CD4-positive, alpha-beta T cell treated with Interleukin-4 for 1 hour (primary cell): Measurements from ENCODE around the gene CYTH4.

Experiments used
- DNase-seq, 2 donors: peaks; one replicate each; pipeline ENCODE4 v3.0.0-alpha.2; 2020 to 2022

CYTH4 gene, protein sequence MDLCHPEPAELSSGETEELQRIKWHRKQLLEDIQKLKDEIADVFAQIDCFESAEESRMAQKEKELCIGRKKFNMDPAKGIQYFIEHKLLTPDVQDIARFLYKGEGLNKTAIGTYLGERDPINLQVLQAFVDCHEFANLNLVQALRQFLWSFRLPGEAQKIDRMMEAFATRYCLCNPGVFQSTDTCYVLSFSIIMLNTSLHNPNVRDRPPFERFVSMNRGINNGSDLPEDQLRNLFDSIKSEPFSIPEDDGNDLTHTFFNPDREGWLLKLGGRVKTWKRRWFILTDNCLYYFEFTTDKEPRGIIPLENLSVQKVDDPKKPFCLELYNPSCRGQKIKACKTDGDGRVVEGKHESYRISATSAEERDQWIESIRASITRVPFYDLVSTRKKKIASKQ

DNA sequence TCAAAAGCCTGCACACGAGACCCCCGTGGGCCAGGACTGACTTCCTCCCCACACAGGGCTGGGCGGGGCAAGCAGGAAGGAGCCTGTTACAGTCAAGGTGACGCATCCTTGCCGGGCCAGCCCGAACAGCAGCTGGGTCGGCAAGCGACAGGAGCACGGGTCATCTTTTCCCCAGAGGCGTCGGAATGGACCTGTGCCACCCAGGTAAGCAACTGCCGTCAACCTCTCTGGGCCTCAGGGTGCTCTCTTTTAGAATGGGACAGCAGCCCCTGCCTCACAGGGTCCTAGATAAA lies at the start of gene CYTH4:
Gene CYTH4 (plus strand): TSS at position 124 of the 293 bp plus-strand sequence. CDS start 62 bp downstream, at position 186.
- peak; percentile 69 to 79 for DNase-seq

DNA sequence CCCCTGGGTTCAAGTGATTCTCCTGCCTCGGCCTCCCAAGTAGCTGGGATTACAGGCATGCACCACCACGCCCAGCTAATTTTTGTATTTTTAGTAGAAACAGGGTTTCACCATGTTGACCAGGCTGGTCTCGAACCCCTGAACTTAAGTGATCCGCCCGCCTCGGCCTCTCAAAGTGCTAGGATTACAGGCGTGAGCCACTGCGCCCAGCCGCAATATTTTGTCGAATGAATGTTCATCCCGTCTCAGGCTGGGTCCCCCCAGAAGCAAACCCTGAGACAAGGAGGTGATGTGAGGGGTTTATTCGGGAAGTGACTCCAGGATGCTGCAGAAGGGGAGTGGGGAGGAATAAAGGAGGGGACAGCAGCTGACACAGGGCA lies 48.9 kb upstream of the CYTH4 start:
- peak in 1 of 2 donors; percentile 1 for DNase-seq

DNA sequence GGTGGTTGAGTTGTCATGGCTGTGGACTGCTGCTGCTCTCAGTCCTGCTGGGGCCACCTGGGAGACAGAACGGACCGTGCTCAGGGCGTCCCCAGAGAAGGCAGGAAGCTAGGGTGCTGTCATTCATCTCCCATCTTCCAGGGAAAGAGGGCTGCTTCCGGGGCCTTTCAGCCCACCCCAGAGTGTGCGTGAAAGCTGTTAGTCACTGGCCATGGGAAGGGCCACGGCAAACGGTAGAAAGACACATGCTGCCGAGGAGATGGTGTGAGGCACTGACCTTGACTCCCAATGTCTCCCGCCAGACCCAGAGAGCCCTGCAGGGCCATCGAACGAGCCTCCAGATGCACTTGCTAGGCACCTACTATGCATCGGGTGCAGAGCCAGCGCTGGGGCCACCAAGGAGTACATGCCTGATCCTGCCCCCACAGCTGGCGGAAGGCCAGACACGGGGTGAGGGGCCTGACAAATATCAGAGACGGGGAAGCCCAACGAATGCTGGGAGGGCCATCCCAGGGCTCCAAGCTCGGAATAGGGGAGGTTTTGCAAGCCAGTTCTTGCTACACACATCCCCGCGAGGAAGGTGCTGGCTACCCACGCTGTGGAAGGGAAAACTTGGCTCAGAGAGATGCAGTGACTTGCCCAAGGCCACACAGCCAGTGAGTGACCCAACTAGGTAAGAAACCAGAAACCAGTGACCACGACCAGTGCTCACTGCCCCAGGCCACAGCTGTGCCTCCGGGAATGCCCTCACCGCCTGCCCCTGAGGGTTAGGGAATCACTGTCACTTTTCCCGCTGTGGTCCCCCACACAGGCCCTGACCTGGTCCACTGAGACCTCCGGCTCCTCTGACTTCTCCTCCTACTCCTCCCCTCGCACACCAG lies 48.3 kb upstream of the CYTH4 start:
- DNase-seq: no peak

DNA sequence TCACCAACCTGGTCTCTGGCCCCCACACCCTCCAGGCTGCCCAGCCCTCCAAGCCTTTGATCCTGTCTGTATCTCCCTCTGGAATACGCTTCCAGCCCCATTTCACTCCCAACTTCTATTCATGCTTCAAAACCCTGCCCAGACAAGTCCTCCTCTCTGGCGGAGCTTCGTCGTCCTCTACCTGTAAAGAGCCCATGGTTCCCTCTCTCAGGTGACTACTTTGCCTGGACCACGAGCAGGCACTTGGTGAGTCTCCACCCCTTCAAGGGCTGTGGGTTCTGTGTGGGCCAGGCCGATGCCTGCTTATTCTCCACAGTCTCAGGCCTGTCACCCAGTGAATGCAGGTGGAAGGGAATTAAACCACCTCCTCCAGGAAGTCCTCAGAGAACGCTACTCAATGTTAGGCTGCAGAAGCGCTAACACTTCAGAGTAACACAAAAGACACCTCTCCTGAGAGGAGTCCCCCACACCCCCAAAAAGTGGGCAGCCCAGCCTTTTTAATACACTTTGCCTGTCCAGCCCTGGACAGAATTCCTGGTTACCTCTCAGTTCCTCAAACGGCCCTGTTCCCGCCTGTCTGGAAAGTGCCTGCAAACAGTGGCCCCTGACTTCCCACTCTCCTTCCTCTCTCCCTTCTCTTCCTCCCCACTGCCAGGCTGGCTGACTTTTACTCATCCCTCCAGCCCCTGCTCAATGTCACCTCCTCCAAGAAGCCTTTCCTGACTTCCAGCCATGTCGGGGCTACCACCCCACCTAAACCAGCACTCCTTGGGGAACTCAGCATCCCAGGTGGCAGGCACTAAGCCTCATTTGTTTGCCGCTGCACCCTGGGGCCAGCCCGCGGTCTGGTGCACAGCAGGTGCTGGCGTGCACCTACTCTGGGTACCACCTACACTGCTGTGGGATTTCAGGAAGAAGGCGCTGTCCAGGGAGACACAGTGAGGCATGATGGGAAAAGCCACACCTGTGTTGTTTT lies 47.3 kb upstream of the CYTH4 start:
- DNase-seq: peak in 1 of 2 donors; percentile 9

DNA sequence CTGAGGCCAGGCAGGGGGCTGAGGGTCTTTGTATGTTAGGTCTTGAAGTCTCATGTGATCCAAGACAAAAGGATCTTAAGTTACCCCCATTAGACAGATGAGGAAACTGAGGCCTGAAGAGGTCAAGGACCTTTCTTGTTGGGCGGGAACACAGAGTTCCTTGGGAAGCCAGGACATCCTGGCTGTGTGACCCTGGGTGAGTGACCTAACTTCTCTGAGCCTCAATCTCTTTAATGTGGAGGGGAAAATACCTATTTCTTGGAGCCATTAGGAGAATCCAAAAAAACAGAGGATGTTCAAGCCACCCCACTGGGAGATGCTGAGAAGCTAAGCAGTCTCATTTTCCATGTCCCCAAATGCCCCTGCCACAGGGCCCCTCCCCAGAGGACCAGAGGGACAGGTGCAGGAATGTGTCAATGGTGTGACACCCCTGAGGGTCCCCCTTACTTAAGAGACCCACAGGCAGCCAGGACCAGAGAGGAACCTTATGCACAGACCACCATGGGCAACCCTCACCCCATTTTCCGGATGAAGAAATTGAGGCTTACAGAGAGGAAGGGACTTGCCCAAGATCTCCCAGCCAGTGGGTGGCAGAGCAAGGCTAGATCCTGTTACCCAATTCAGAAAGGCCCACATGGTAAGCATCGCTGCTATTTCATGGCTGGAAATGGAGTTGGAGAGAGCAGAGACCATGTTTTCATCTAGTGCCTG lies 46.3 kb upstream of the CYTH4 start:
- no peak for DNase-seq

DNA sequence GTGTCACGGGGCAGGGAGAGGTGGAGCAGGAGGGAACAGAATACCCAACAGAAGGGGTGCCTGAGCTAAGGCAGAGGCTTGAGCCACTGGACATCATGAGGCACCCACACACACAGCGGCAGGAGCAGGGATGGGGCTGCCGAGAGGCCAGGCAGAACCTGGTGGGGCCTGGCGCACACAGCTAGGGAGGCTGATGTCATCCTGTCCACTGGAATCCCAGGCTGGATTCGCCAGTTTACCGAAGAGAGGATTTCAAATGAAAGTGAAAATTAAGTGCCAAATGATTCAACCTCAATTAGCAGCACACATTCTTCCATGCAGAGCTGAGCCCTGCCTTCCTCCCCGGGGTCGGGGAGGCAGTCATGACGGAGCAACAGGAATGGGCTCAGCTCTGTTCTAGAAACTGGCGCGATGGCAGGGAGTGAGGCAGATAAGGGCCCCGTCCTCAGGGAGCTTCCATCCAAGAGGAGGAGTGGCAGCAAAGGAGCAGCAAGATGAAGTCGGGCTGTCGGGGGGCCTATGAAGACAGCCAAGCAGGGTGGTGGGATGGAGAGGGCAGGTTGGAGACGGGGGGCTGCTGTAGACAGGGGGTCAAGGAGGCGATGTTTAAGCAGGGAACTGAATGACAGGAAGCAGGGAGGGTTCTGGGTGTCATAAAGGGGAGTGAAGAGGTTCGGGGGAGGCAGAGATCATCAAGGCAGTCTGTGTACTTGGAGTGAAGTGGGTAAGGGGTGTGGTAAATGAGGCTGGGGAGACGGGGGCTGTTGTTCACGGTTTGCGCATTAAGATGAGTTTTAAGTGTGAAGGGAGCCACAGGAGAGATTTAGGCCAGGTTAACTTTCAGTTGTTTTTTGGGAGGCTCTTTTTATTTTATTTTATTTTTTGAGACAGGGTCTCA lies 44.7 kb upstream of the CYTH4 start:
- DNase-seq: no peak

DNA sequence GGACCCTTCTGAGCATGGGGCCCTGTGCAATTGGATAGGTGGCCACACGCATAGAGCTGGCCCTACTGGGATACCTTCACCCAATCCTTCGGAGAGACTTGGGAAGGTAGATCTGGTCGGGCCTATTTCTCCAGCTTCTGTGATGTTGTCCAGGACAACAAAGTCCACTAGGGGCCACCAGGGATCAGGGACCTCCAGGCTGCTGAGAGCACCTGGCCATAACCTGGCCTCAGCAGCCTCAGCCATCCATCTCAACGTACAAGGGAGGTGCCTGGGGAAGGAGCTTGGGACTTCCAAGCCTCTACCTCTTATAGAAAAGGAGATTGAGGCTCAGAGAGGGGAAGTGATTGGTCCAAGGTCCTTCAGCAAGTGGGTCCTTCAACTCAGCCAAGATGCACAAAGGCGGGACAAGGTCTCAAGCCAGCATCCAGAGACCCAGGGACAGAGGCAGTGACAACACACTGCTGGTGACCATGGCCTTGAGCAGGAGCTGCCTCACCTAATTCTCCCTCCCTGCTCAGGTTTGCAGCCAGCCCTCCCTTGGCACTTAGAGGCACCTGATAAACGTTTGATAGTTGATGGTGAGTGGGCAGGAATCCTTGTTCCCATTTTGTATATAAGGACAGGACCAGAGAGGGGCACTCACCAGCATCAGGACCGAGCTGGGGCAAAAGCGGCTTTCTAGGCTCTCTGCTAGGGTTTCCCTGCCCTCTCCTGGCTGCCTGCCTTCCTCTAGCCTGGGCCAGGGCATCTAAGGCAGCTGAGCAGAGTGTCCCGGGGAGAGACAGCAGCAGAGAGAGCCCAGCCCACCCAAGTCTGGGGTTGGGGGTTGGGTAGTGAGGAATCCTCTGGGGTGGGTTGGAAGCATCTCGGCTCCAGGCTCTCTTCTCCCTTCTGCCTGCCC lies 42.7 kb upstream of the CYTH4 start:
- peak in 1 of 2 donors; percentile 9 for DNase-seq

DNA sequence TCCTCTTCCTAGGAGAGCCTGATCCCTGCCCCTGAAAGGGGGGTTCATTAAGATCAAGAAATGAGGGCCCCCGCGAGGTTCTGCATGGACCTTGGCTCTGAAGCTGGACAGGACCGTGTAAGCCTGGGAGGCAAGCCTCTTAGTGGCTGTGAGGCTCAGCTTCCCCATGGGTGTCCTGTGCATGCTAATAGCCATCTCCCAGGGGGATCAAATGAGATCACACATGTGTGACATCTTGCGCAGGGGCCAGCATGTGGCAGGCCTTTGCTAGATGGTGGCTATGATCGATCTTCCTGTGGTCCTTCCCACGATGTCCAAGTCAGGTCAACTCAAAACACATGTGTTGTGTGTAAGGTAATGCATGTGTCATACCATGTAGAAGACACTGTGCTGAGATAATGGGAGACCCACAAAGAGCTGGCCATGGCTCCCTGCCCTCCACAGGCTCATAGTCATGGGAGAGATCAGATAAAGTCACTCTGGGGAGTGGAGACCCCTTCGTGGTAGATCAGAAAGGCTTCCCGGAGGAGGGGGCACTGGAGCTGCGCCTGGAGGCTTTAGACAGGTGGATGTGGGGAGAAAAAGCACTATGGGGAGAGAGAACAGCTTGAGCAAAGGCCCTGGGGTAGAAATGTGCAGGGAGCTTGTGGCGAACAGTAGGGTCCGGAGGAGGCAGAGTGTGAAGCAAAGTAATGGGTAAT lies 41.9 kb upstream of the CYTH4 start:
- DNase-seq: peak in 1 of 2 donors; percentile 11

DNA sequence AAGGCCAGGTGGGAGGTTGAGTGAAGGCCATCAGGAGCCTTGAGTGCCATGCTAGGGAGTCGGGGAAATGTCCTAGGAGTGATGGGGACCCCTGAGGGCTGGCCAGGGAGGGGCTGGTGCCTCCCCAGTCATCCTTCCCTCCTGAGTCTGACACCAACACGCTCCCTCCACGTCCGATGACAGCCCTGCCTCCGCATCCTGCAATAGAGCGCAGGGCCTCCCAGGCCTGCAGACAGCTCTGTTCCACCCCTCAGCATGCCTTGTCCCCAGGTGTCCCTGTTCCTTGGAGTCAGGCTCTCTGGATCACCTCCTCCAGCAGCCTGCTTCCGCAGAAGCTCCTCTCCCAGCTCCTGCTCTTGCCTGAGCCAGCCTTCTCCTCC lies 41.4 kb upstream of the CYTH4 start:
- DNase-seq: no peak

DNA sequence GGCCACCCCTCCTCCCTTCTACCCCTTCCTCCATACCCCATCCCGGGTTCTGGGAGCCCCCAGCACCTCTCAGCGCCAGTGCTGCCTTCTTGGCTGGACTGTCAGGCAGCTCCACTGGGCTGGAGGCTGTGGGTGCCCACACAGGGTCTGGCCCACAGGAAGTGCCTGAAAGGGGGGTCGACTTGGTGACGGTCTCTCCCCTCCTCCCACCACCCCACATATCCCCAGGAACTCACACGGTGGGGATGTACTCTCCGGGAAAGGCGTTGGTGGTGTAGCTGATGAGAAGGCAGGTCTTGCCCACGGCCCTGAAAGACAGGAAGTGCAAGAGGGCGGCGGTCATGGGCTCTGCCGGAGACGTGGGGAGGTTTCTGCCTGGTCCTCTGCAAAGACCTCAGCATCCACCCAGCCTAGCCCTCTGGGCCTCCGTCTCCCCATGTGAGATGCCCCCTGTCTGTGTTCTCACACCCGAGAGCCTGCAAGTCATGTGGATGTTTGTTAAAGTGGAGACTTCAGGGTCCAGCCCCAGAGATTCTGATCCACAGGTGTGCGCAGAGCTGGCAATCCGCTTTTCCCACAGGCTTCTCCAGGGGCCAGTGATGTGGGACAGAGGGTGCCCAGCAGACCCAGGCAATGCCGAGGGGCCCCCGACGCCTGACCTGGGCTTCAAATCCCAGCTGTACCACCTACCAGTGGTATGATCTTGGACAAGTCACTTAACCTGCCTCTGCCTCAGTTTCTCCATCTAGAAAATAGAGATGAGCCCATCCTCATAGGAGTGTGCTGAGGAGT lies 40.8 kb upstream of the CYTH4 start:
- DNase-seq: peak; percentile 62

DNA sequence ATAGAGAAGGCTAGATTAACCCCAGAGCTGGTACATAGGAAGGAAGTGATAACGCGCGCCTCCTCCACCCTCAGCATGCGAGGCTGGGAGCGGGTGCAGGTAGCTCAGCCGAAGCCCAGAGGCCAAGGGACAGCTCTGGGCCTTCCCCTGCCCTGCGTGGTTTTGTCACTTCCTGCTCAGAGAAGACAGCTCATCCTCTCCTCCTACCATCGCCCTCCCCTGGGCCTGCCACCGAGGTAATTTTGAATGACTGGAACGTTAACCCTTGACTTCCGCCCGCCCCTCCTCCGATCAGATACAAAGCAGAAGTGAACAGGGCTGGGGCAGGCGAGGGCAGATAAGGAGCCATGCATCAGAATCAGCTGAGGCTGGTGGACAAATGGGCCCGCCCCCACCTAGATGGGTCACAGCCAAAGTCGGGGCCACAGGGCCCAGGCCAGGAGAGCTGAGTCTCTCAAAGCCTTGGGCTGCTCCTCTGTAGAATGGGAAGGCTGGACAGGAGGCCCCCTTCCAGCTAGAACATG lies 39.9 kb upstream of the CYTH4 start:
- DNase-seq: peak; percentile 93

DNA sequence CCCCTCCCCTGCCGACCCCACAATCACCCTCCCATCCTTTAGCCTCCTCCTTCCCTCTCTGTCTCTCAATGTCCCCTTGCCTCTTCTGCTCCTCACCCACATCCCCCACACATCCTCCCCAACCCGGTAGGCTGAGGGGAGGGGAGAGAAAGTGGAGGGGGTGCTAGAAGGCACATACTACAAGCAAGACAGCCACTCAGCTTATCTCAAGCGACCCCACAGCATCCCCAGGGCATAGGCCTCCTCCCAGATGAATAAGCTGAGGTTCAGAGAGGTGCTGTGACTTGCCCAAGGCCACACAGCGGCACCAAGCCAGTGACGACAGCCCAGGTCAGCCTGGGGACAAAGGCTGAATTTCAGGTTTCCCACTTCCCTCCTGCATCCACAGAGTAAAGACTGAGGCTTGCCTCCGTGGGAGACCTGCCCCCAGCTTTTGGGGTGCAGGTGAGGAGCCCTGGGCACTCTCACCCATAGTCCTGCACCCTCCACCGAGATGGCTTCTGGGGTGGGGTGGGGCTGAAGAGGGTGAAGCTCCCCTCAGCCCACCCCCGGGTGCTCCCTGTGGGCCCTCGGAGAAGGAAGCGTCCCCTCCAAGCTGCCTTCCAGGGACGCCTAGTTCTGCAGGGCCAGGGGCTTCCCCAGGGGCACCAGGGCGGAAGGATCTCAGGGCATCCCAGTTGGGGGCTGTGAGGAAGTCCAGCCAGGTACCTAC lies 38.8 kb upstream of the CYTH4 start:
- no peak for DNase-seq

DNA sequence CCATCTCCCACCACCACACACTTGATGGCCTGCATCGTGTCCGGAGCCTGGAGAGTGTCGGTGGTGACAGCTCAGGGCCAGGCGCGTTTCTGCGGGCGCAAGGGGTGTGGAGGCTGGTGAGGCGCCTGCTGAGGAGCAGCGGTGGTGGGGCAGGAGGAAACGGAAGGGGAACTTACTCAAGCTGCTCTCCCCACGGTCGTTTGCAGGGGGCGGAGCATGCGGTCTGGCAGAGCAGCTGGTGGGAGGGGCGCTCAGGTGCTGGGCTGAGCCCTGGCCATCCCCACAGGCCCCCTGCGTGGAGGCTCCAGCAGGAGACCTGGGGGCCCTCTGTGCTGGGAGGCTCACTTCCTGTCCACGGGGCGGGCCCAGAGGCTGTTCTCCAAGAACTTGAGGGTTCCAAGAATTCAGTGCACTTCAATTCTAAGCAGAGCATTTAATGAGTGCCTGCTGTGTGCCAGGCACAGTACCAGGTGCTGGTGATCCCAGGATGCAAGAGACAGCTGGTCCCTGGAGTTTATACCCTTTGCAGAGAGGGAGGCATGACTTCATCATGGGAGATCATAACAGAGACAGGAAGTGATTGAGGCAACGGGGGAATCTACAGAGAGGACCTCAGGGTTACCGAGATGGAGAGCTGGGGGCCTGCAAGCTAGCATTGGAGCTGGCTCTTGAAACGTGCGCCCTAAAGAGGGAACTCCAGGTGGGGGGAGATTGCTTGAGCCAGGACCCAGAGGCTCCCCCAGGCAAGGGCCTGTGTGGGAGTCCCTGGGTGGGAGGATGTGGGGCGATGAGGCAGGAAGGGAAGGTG lies 38.0 kb upstream of the CYTH4 start, which contains the start of gene RAC2:
Gene RAC2 (minus strand): TSS at position 156 of the 808 bp plus-strand sequence. CDS start 121 bp downstream, at position 35.
- DNase-seq: peak; percentile 91

DNA sequence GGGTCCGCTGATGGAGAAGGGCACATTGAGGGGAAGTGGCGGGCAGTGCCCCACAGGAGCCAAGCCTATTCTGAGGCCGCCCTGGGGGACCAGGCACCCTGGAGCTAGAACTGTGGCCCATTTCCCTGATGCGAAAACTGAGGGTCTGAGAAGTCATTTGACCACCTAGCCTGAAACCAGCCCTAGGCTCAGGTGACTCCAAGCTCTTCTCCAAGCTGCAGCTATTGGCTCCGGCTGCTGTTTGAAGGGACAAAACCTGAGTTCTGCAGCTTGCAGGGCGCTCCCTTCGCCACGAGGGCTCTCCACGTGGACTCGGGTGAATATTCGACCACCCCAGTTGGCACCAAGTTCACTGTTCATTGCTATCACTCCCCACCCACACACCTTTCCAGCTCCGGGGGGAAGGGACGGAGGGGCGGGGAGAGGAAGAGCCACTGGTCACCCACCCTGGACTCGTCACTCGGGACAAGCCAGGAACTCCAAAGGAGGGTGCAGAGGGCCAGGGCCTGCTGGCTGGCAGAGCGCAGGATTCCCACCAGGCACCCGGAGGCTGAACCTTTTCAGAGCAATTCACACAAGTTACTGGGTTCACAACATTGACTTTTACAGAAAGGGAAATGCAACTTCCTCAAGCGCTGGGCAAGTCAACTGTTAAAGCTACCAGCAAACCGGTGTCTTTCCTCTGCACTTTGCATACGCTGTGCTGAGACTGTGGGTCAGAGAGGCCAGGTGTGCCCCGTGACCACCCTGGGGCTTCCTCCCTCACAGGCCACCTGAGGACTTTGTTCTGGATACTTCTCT lies 37.2 kb upstream of the CYTH4 start:
- DNase-seq: no peak

DNA sequence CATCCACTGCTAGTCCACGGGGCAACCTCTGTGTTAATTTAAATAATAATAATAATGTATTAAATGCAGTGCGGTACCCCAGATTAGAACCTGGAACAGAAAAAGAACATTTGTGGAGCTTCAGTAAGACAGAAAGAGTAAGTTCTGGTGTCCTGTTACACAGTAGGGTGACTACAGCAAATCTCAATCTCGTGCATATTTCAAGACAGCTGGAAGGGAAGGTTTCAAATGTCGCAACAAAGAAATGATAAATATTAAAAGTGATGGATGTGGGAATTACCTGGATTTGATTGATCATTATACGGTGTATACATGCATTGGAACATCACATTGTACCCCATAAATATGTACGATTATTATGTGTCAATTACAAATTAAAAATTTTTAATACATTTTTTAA lies 36.6 kb upstream of the CYTH4 start:
- no peak for DNase-seq

DNA sequence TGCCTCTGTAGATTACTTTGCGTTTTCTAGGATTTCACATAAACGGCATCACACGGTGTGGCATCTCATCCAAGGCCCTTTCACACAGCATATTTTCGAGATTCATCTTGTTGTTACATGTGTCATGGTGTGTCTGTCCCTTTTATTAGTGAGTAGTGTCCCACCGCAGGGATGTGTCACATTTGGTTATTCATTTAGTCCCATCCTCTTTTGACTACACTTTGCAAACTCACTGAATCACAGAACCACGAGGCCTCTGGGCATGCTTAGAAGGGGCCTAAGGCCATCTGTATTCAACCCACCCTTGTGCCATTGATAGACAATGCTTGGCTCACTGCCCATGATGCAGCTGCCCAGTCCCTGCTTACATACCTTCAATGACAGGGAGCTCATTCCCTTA lies 34.1 kb upstream of the CYTH4 start:
- DNase-seq: no peak
